Tibial artery (tissue), 4 donors: Measurements from ENCODE around the gene BRS3.

ENCODE experiments used
- DNase-seq, 2 donors: peaks; one replicate each; pipeline ENCODE4 v3.0.0-alpha.2; 2019
- H3K27ac ChIP-seq, 2 donors: fragments of 200-600 bp; sonication (generic) in 1 of 2; 1 replicate in 1 of 2; 2 replicates in 1 of 2; pipeline ENCODE4 v1.5.1; 2018 to 2019; ENCODE audit warnings: mild to moderate bottlenecking in 1 of 2
- H3K27me3 ChIP-seq, 2 donors: fragments of 200-600 bp; sonication (generic) in 1 of 2; one replicate each; pipeline versions ENCODE4 v1.5.1 to v1.6.0; 2016 to 2019
- H3K36me3 ChIP-seq, 3 donors: fragments of 200-600 bp; sonication (generic) in 2 of 3; one replicate each; pipeline ENCODE4 v1.5.1; 2016 to 2019; ENCODE audit warnings: mild to moderate bottlenecking in 2 of 3
- H3K4me1 ChIP-seq, 4 donors: fragments of 200-600 bp; sonication (generic) in 2 of 4; 1 replicate in 3 of 4; 2 replicates in 1 of 4; pipeline ENCODE4 v1.5.1; 2016 to 2019
- H3K4me3 ChIP-seq, 2 donors: fragments of 200-600 bp; sonication (generic) in 1 of 2; 1 replicate in 1 of 2; 2 replicates in 1 of 2; pipeline ENCODE4 v1.5.1; 2018 to 2019; ENCODE audit warnings: mild to moderate bottlenecking in 2 of 2
- H3K9me3 ChIP-seq, 3 donors: fragments of 200-600 bp; sonication (generic) in 1 of 3; one replicate each; pipeline ENCODE4 v1.5.1; 2016 to 2019
- CTCF ChIP-seq, 2 experiments: fragments of 200-600 bp in 1 of 2; fragments of 450-650 bp in 1 of 2; IDR thresholded peaks; one replicate each; pipeline ENCODE4 v1.5.1; 2017 to 2019; ENCODE audit warnings: antibody characterized with exemption in 2 of 2, mild to moderate bottlenecking in 1 of 2, moderate library complexity in 1 of 2
- intact Hi-C: fragments of 100-400 bp; cut with DNase I; formaldehyde crosslinking; loops from one replicate; pipeline ENCODE4 v1.15.0; 2023; ENCODE audit warnings: low total_unique reads

Gene BRS3

GRCh38 chrX:136457303-136457917, 30.3 kb upstream of the BRS3 start:
- no peaks in the 10 kb centered on the region for H3K9me3 ChIP-seq
- no peak overlapping the region for H3K27ac ChIP-seq
- H3K27me3 ChIP-seq = no peaks in the 10 kb centered on the region
- no peaks in the 10 kb centered on the region for H3K36me3 ChIP-seq
- DNase-seq = peak in 1 of 2 donors; percentile 24
- no peaks in the 10 kb centered on the region for H3K4me1 ChIP-seq
- intact Hi-C loops = no loop called here
- no peak for TF ChIP-seq CTCF (IDR thresholded peaks at IDR 0.05)
- H3K4me3 ChIP-seq = no peak overlapping the region

- no peaks in the 10 kb centered on the region for H3K27me3 ChIP-seq
- DNase-seq = no peak
- intact Hi-C loops = no loop called here
Measured at GRCh38 chrX:136464589-136464988, 23.2 kb upstream of the BRS3 start.

GRCh38 chrX:136467303-136467702, 20.4 kb upstream of the BRS3 start:
- H3K4me3 ChIP-seq = no peak overlapping the region
- H3K36me3 ChIP-seq = no peaks in the 10 kb centered on the region
- no peaks in the 10 kb centered on the region for H3K27me3 ChIP-seq
- no peaks in the 10 kb centered on the region for H3K4me1 ChIP-seq
- DNase-seq = no peak
- TF ChIP-seq CTCF (IDR thresholded peaks at IDR 0.05) = no peak
- no peak overlapping the region for H3K27ac ChIP-seq
- intact Hi-C loops = no loop called here
- H3K9me3 ChIP-seq = no peaks in the 10 kb centered on the region

More at GRCh38 chrX:136464589-136464988, 23.2 kb upstream of the BRS3 start:
- H3K27ac ChIP-seq = no peak overlapping the region
- H3K36me3 ChIP-seq = no peaks in the 10 kb centered on the region
- no peak for TF ChIP-seq CTCF (IDR thresholded peaks at IDR 0.05)
- no peaks in the 10 kb centered on the region for H3K9me3 ChIP-seq
- no peaks in the 10 kb centered on the region for H3K4me1 ChIP-seq
- H3K4me3 ChIP-seq = no peak overlapping the region

- Histone ChIP-seq H3K9me3 (no peaks in the 10 kb centered on the region), H3K27me3 (no peaks in the 10 kb centered on the region), H3K4me1 (no peaks in the 10 kb centered on the region), H3K27ac (no peak overlapping the region), H3K4me3 (no peak overlapping the region), H3K36me3 (no peaks in the 10 kb centered on the region)
- TF ChIP-seq CTCF (IDR thresholded peaks at IDR 0.05) = no peak
- intact Hi-C loops = no loop called here
- DNase-seq = no peak
Measured at GRCh38 chrX:136468391-136469103, 19.2 kb upstream of the BRS3 start.

- Histone ChIP-seq H3K9me3 (no peaks in the 10 kb centered on the region), H3K27me3 (no peaks in the 10 kb centered on the region), H3K36me3 (no peaks in the 10 kb centered on the region), H3K4me3 (no peak overlapping the region), H3K27ac (no peak overlapping the region), H3K4me1 (no peaks in the 10 kb centered on the region)
- intact Hi-C loops = no loop called here
- TF ChIP-seq CTCF (IDR thresholded peaks at IDR 0.05) = no peak
- no peak for DNase-seq
Measured at GRCh38 chrX:136473663-136474062, 14.1 kb upstream of the BRS3 start.
